Left lung (tissue), 10 donors: ENCODE data around the gene FBLN5. TPM values are rescaled to one million over a fixed set of nuclear protein-coding genes. Genes with fewer than 3 reads are reported as not detected.

Experiments
- ATAC-seq: fragments of 200-7000 bp; cut with Tn5 transposase; one replicate; pipeline ENCODE4 v1.9.1; 2020; ENCODE audit warnings: moderate library complexity
- DNase-seq, 4 donors: peaks; one replicate each; pipeline ENCODE4 v3.0.0-alpha.2; 2013 to 2020
- H3K27ac ChIP-seq, 2 donors: fragments of 200-600 bp; sonication (generic) in 1 of 2; one replicate each; pipeline versions ENCODE4 v1.5.0 to v1.8.0; 2020 to 2021
- H3K27me3 ChIP-seq, 2 donors: fragments of 200-600 bp; sonication (generic) in 1 of 2; one replicate each; pipeline versions ENCODE4 v1.5.0 to v1.8.0; 2020 to 2021
- H3K36me3 ChIP-seq, 2 donors: fragments of 200-600 bp; sonication (generic) in 1 of 2; one replicate each; pipeline versions ENCODE4 v1.5.0 to v1.8.0; 2020 to 2021
- H3K4me1 ChIP-seq, 2 donors: fragments of 200-600 bp; one replicate each; pipeline ENCODE4 v1.8.0; 2021
- H3K4me3 ChIP-seq, 2 donors: fragments of 200-600 bp; sonication (generic) in 1 of 2; one replicate each; pipeline versions ENCODE4 v1.5.0 to v1.8.0; 2020 to 2021; ENCODE audit warnings: mild to moderate bottlenecking in 1 of 2
- H3K9me3 ChIP-seq, 2 donors: fragments of 200-600 bp; sonication (generic) in 1 of 2; one replicate each; pipeline versions ENCODE4 v1.5.0 to v1.8.0; 2020 to 2021
- CTCF ChIP-seq, 2 donors: fragments of 200-600 bp; sonication (generic) in 1 of 2; IDR thresholded peaks; one replicate each; pipeline versions ENCODE4 v1.5.0 to v1.8.0; 2021; ENCODE audit warnings: antibody characterized with exemption in 2 of 2
- intact Hi-C, 2 donors: fragments of 100-400 bp; cut with DNase I; formaldehyde crosslinking; loops; one replicate each; pipeline versions ENCODE4 v1.11.2 to v1.14.2; 2022
- polyA plus RNA-seq, 6 donors: library from polyadenylated mRNA; unstranded; fragments of 120-200 nt; gene quantifications; one replicate each; pipeline ENCODE4 v1.2.1, GENCODE V29; 2013; ENCODE audit not compliant: insufficient read length in 6 of 6
- total RNA-seq, 2 donors: library from RNA; stranded (reverse); fragmentation: NEBNext Ultra II Directional; extraction: Animal tissue kit (Norgen Biotek cat#: 25700); gene quantifications; one replicate each; pipeline ENCODE4 v1.2.1, GENCODE V29; 2021
- donor health status: DM: no; HTN: yes; CAD: no.
- donor health status: DM: no; HTN: no; CAD: no.

FBLN5 gene
- total and polyA plus RNA-seq, 8 donors, result 61.6 to 125 (median 87.8) TPM

GRCh38 chr14:91891721-91892220 is 55.7 kb downstream of the FBLN5 start:
- no peak for ATAC-seq
- intact Hi-C loops, result no loop called here
- no peak overlapping the region for H3K27ac ChIP-seq
- no peak for DNase-seq
- H3K4me3 ChIP-seq, result no peak overlapping the region
- H3K27me3 ChIP-seq, result no peaks in the 10 kb centered on the region
- H3K9me3 ChIP-seq, result no peaks in the 10 kb centered on the region
- TF ChIP-seq CTCF (IDR thresholded peaks at IDR 0.05), result no peak
- no peaks in the 10 kb centered on the region for H3K36me3 ChIP-seq
- H3K4me1 ChIP-seq, result peaks cover 5 to 20% of the 10 kb centered on the region in 2 donors

- no peaks in the 10 kb centered on the region for H3K9me3 ChIP-seq
- H3K27me3 ChIP-seq, result no peaks in the 10 kb centered on the region
- H3K4me3 ChIP-seq, result no peak overlapping the region
- no peak for TF ChIP-seq CTCF (IDR thresholded peaks at IDR 0.05)
- H3K27ac ChIP-seq, result no peak overlapping the region
- no peaks in the 10 kb centered on the region for H3K36me3 ChIP-seq
- intact Hi-C loops, result no loop called here
- no peak for DNase-seq
- H3K4me1 ChIP-seq, result peaks cover 5 to 20% of the 10 kb centered on the region in 2 donors
- ATAC-seq, result no peak
Measured at GRCh38 chr14:91891101-91891500, 56.4 kb downstream of the FBLN5 start.

- no peak for TF ChIP-seq CTCF (IDR thresholded peaks at IDR 0.05)
- no peak for DNase-seq
- intact Hi-C loops, result no loop called here
- no peak for ATAC-seq
- Histone ChIP-seq H3K27ac (peak overlapping the region in 1 of 2 donors; percentile 13), H3K27me3 (no peaks in the 10 kb centered on the region), H3K4me3 (no peak overlapping the region), H3K4me1 (peaks cover 5 to 20% of the 10 kb centered on the region in 2 donors), H3K36me3 (peaks cover 0 to 2% of the 10 kb centered on the region in 2 donors), H3K9me3 (no peaks in the 10 kb centered on the region)
Measured at GRCh38 chr14:91890291-91890749, 57.2 kb downstream of the FBLN5 start.

- ATAC-seq (peak; percentile 25), DNase-seq (no peak)
- TF ChIP-seq CTCF (IDR thresholded peaks at IDR 0.05), result no peak
- Histone ChIP-seq H3K36me3 (peaks cover 0 to 5% of the 10 kb centered on the region in 2 donors), H3K27me3 (no peaks in the 10 kb centered on the region), H3K4me3 (no peak overlapping the region), H3K27ac (peak overlapping the region in 1 of 2 donors; percentile 13), H3K9me3 (no peaks in the 10 kb centered on the region), H3K4me1 (peaks cover 5 to 20% of the 10 kb centered on the region in 2 donors)
- intact Hi-C loops, result no loop called here
Measured at GRCh38 chr14:91889477-91890211, 57.9 kb downstream of the FBLN5 start.

- no peak overlapping the region for H3K4me3 ChIP-seq
- no peaks in the 10 kb centered on the region for H3K9me3 ChIP-seq
- intact Hi-C loops, result no loop called here
- TF ChIP-seq CTCF (IDR thresholded peaks at IDR 0.05), result no peak
- peak; percentile 5 for ATAC-seq
- no peak overlapping the region for H3K27ac ChIP-seq
- DNase-seq, result no peak
- peaks cover 0 to 5% of the 10 kb centered on the region in 2 donors for H3K36me3 ChIP-seq
- peaks cover 5 to 17% of the 10 kb centered on the region in 2 donors for H3K4me1 ChIP-seq
- H3K27me3 ChIP-seq, result no peaks in the 10 kb centered on the region
Measured at GRCh38 chr14:91888641-91889476, 58.6 kb downstream of the FBLN5 start.
